SK-N-SH (cell line): Measurements from ENCODE around the gene SLC5A9.

ENCODE experiments used
- YY1 ChIP-seq: IDR thresholded peaks from 2 replicates; pipeline ENCODE4 v1.4.0; 2012; ENCODE audit warnings: low read depth, mild to moderate bottlenecking
- TF ChIP-seq, protein P1 (sequence below): fragments of 200-600 bp; sonication (generic); IDR thresholded peaks from 2 replicates; pipeline ENCODE4 v1.6.1; 2017; ENCODE audit warnings: antibody characterized with exemption, mild to moderate bottlenecking, moderate library complexity

DNA sequence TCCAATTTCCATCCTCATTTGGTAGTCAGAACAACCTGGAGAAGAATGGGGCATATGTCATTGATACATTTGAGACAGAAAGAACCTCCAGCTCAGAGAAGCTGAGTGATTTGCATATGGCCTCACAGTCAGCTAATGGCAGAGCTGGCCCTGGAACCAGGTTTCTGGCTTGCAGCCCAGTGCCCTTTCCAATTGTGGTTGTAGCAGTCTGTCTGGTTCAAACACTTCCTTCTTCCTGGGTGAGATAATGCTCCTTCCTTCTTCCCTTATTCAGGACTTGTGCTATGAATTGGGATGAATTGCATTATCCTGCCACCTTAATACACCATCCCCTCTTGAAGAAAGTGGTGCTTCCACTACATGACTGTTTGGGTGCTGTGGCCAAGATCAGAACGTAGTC is 24.2 kb downstream of the SLC5A9 start:
- TF ChIP-seq, protein P1, sequence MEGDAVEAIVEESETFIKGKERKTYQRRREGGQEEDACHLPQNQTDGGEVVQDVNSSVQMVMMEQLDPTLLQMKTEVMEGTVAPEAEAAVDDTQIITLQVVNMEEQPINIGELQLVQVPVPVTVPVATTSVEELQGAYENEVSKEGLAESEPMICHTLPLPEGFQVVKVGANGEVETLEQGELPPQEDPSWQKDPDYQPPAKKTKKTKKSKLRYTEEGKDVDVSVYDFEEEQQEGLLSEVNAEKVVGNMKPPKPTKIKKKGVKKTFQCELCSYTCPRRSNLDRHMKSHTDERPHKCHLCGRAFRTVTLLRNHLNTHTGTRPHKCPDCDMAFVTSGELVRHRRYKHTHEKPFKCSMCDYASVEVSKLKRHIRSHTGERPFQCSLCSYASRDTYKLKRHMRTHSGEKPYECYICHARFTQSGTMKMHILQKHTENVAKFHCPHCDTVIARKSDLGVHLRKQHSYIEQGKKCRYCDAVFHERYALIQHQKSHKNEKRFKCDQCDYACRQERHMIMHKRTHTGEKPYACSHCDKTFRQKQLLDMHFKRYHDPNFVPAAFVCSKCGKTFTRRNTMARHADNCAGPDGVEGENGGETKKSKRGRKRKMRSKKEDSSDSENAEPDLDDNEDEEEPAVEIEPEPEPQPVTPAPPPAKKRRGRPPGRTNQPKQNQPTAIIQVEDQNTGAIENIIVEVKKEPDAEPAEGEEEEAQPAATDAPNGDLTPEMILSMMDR, result no peak
- TF ChIP-seq YY1, result no peak
